ENCODE results near the gene ZNF485.
"Not testable (repeated sequence)": the region's sequence is repeated elsewhere in the genome, so short reads cannot be mapped to it uniquely, and the experiment has no call there.

ZNF485 gene

GRCh38 chr10:43606323-43607198, at the start of gene ZNF485:
Gene ZNF485 (plus strand): TSS chr10:43606438. CDS start chr10:43607051, 613 bp downstream.
- peak; percentile 17 for DNase-seq (ENCODE audit: low read depth)

- DNase-seq (ENCODE audit: low read depth), result no peak
These were observed 49.0 kb upstream of the ZNF485 start for GRCh38 chr10:43557214-43557613.

- DNase-seq (ENCODE audit: low read depth), result no peak
These were observed 36.6 kb upstream of the ZNF485 start for GRCh38 chr10:43569681-43570080.

- no peak for DNase-seq (ENCODE audit: low read depth)
These were observed 35.3 kb upstream of the ZNF485 start for GRCh38 chr10:43570971-43571370.

GRCh38 chr10:43573250-43574000, 32.8 kb upstream of the ZNF485 start:
- DNase-seq (ENCODE audit: low read depth), result no peak

GRCh38 chr10:43574001-43574892, 32.0 kb upstream of the ZNF485 start, which contains the start of gene ZNF239:
Gene ZNF239 (minus strand): TSS chr10:43574616. CDS start chr10:43558079, 16,537 bp downstream.
- DNase-seq (ENCODE audit: low read depth), result peak; percentile 58

GRCh38 chr10:43574906-43575305, 31.3 kb upstream of the ZNF485 start:
- no peak for DNase-seq (ENCODE audit: low read depth)

- no peak for DNase-seq (ENCODE audit: low read depth)
These were observed 30.2 kb upstream of the ZNF485 start for GRCh38 chr10:43576062-43576461.

- DNase-seq (ENCODE audit: low read depth), result no peak
These were observed 29.7 kb upstream of the ZNF485 start for GRCh38 chr10:43576580-43576979.

GRCh38 chr10:43584051-43584450, 22.2 kb upstream of the ZNF485 start:
- no peak for DNase-seq (ENCODE audit: low read depth)

- DNase-seq (ENCODE audit: low read depth), result no peak
These were observed 21.2 kb upstream of the ZNF485 start for GRCh38 chr10:43585046-43585445.

- DNase-seq (ENCODE audit: low read depth), result no peak
These were observed 20.1 kb upstream of the ZNF485 start for GRCh38 chr10:43585981-43586729.

- not testable (repeated sequence) for DNase-seq (ENCODE audit: low read depth)
These were observed 19.5 kb upstream of the ZNF485 start for GRCh38 chr10:43586730-43587115.

GRCh38 chr10:43591303-43591904, 14.8 kb upstream of the ZNF485 start:
- DNase-seq (ENCODE audit: low read depth), result no peak

- DNase-seq (ENCODE audit: low read depth), result no peak
These were observed 11.2 kb upstream of the ZNF485 start for GRCh38 chr10:43594944-43595589.

GRCh38 chr10:43595739-43596298, 10.4 kb upstream of the ZNF485 start:
- no peak for DNase-seq (ENCODE audit: low read depth)

GRCh38 chr10:43596546-43596945, 9.7 kb upstream of the ZNF485 start:
- DNase-seq (ENCODE audit: low read depth), result no peak

GRCh38 chr10:43598446-43598845, 7.8 kb upstream of the ZNF485 start:
- no peak for DNase-seq (ENCODE audit: low read depth)

GRCh38 chr10:43599333-43599732, 6.9 kb upstream of the ZNF485 start:
- no peak for DNase-seq (ENCODE audit: low read depth)

GRCh38 chr10:43601576-43601975, 4.7 kb upstream of the ZNF485 start:
- DNase-seq (ENCODE audit: low read depth), result not testable (repeated sequence)
